ACHN (cell line): Measurements from ENCODE around the gene VENTX.
"Not testable (repeated sequence)": the region's sequence is repeated elsewhere in the genome, so short reads cannot be mapped to it uniquely, and the experiment has no call there.

ENCODE experiments used
- DNase-seq: peaks from one replicate; pipeline ENCODE4 v3.0.0-alpha.2; 2015
- in situ Hi-C: cut with HindIII; loops from 2 replicates; pipeline ENCODE4 v1.10.0; 2017; ENCODE audit warnings: low sequenced_read_pairs, low pct_ligation_motif_present, low pct_unique_long_range_greater_than_20kb

VENTX gene

DNA sequence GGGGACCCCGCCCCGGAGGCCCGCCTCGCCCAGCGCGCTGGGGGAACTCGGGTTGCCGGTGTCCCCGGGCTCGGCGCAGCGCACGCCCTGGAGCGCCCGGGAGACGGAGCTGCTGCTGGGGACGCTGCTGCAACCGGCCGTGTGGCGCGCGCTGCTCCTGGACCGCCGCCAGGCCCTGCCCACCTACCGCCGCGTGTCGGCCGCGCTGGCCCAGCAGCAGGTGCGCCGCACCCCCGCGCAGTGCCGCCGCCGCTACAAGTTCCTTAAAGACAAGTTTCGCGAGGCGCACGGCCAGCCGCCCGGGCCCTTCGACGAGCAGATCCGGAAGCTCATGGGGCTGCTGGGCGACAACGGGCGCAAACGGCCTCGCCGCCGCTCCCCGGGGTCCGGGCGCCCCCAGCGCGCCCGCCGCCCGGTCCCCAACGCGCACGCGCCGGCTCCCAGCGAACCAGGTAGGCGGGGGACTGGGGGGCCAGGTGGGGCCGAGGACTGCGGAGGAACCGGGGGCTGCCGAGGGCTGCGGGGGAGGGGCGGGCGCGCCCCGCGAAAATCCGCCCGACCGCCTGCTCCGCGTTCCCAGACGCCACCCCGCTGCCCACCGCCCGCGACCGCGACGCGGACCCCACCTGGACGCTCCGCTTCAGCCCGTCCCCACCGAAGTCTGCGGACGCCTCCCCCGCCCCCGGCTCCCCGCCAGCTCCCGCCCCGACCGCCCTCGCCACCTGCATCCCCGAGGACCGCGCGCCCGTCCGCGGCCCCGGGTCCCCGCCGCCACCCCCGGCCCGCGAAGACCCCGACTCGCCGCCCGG, 7.1 kb upstream of the VENTX start:
- in situ Hi-C loops: no loop called here
- DNase-seq: no peak

DNA sequence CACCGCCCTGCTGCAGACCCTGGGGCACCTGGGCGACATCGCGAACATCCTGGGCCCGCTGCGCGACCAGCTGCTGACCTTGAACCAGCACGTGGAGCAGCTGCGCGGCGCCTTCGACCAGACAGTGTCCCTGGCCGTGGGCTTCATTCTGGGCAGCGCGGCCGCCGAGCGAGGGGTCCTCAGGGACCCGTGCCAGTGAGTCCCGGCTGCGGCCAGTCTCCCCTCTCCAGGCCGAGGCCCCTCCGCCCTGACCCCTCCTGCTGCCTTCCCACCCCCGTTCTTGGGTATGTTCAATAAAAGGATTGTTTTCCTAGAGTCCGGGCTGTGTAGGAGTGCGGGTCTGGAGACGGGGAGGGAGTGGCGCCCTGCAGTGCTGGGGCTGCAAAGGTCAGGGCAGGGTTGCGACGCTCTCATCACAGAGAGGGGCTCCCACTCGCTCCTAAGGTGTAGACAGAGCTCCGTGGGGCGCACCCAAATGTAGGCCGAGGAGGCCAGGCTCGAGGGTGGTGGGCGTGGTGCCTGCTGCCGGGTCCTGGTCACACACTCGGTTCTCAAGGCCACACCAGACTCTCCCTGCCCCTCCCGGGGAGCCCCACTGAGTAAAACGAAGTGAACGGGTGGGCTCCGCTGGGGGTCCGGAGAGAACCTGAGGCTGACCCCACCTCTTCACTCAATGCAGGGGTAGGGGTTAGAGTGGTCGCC, 6.3 kb upstream of the VENTX start:
- in situ Hi-C loops: no loop called here
- DNase-seq: no peak

DNA sequence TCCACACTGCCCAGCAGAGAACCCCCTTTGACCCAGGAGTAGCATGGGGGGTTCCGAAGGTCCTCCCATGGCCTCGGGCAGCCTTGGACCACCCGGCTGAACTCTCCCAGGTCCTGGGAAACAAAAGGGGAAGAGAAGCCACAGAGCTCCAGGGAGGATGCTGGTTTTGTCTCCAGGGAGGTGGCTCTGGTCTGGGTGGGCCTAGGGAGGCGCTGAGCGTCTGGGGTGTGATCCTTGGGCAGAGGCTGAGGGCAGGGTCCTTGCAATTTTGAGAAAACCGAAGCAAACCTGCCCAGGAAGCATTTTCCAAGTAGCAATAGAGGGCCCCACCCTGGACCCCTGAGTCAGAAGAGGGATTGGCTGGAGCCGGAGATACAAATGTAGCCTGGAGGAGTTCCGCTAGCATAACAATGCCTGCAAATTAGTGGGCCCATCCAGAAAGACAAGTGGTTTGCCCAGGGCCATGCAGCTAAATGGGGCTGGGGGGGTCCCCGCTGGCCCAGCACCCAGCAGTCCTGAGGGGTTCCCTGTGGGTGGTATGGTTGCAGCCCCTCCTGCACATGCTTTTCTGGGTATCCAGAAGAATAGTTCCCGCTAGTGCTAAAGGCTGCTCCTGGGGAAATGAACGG, 5.6 kb upstream of the VENTX start:
- no peak for DNase-seq
- in situ Hi-C loops: no loop called here

DNA sequence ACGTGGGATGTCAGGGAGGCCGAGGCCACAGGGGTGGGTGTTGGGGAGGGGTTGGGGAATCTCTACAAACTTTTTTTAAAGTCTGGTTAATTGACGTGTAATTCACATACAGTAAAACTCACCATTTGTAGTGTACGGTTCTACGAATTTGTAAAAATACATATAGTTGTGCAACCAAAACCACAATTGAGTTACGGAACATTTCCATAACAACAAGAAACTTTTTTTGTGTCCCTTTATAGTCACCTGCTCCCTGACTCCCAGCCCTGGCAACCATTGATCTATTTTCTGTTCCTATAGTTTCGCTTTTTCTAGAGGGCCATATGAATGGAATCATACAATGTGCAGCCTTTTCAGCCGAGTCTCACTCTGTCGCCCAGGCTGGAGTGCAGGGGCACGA, 2.9 kb upstream of the VENTX start:
- DNase-seq, in situ Hi-C loops: not testable (repeated sequence)

DNA sequence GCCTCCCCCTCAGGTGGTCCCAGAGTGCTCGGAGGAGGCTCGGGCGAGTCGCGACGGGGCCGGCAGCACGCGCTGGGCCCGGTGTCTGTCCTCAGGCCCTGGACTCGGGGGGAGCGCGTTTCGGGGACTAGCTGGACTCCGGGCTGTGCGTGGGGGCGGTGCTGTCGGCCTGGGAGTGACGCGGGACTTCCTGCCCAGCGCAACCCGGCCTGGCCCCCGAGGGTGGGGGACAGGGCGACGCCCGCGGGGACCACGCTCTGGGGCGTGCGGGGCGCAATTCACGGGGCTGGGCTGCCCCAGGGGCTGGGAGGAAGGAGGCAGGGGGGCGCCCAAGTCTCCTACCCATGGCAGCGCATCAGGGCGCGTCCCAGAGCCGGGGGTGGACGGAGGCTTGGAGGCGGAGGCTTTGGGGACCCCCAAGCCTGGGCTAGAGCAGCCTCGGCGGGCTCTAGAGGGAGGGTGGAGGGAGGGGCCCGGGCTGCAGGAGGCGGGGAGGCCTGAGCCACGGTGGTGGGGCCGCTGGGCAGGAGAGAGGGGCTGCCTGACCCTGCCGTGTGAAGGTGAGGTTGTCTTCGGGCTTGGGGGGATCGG, 2.3 kb upstream of the VENTX start:
- in situ Hi-C loops: no loop called here
- DNase-seq: no peak

DNA sequence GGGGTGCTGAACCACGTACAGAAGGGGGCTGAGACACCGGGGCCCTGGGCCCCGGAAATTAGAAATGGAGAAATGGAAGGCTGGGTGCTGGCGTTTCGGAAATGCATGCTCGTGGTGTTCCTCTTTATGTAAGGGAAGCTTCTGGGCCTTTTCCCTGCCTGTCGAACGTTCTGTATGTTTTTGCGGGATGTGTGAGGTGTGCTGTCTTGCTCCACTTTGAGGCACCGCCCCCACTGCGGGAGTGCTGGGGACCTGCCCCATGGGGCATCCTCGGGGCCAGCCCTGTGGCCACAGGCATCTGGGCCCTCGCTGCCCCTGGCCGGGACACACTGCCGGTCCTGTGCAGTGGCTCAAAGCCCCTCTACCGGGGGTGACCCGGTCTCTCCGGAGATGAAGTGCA, 1.7 kb upstream of the VENTX start:
- no peak for DNase-seq
- in situ Hi-C loops: no loop called here

DNA sequence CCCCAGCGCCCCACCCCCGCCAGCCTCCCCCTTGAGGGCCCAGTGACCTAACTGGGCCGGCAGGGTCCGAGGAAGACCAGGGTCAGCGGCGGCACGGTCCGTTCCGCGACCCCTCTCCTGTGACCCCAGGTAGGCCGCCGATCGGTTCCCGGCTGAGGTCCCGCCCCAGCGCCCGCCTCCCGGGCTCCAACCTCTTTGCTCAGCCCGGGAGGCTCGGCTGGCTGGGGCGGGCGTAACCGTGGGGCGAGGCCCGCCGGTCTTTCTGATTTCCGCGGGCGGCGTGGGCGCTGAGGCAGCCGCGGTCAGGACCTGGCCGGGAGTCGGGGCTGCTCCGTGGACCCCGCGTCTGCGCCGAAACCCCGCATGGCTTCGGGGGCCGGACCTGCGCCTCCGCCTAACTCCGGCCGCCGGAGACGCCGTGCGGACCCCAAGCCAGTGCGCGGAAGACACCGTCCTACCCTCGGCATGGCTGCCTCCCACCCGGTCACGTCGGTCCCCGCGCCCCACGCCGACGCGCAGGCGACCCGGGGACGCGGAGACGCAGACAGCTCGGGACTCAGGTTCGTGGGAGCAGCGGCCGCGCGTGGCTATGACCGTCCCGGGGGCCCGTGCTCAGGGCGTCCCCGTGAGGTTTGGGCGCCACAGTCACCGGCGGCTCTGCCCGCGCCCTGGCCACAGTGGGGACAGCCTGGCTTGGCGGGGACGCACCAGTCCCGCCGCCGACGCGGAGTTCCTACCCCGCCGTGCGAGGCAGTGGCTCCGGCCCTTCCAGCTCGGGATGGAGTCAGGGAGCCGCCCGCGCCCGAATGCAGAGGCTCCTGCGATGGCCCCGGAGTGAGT, 1.0 kb upstream of the VENTX start:
- DNase-seq: no peak
- in situ Hi-C loops: no loop called here

DNA sequence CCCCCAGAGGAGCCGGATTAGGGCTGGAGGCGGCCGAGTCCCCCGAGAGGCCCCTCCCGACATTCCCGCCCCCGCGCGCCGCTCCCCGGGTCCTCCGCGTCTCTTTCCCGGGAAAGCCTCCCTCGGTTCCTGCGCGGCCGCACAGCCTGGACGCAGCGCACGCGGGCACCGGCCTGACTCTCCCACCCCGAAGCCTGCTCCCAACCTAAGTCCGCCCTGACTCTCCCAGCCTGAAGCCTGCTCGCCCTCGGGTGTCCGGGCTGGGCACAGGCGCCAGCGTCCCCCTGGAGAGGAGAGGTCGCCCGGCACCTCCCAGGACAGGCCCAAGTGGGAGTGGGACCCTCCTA, 441 bp upstream of the VENTX start:
- no peak for DNase-seq
- in situ Hi-C loops: no loop called here

DNA sequence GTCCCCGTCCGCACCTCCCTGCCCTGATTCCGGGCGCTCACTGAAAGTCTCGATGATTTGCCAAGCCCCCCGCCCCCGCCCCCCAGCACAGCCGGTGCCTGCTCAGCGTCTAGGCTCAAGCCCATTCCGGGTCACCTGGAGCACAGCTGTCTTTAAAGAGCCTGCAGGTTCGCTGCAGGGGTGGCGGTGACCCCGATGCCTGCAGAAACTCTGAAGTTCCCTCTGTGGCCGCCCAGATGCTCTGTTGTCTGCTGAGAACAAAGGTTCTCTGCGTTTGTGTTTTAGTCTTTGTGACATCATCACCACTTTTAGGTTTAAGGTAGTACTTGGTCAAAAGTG, 780 bp downstream of the VENTX start:
- in situ Hi-C loops: no loop called here

DNA sequence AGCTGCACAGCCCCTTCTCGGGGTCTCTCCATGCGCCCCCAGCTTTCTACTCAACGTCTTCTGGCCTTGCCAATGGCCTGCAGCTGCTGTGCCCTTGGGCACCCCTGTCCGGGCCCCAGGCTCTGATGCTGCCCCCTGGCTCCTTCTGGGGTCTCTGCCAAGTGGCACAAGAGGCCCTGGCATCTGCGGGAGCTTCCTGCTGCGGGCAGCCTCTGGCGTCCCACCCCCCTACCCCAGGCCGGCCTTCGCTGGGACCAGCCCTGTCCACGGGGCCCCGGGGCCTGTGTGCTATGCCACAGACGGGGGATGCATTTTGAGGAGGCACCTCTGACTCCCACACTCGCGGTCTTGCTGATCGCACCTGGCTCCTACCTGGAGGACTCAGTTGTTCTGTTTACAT, 2.3 kb downstream of the VENTX start:
- in situ Hi-C loops: no loop called here
- no peak for DNase-seq

More for the DNA sequence above, 780 bp downstream of the VENTX start:
- no peak for DNase-seq

DNA sequence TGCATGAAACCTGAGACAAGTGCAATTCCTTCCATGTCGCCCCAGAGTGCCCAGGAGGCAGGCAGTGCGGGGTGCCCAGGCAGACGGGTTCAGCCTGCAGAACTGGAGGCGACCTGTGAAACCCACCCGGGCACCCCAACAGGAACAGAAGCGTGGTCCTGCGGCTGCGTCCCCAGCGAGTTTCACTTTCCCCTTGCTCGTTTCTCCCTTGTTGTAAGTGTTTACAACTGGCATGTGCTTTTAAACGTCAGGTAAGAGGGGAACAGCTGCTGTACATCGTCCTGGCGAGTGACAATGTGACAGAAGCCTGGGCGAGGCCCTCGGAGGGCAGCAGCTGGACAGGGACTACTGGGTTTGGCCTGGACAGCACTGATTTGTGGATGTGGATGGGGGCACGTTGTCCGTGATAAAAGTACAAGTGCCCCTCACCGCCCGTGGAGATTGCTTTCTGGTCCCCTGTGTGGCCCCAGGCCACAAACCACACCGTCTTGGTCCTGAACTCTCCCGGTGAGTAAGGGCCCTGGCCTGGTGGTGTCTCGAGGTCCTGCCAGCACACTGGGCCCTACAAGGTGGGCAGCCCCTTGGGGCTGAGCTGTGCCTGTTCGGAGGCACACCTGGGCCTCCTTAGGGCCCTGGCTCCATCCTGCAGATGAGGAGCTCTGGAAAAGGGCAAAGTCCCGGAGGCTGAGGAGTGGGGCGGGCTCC, 4.0 kb downstream of the VENTX start:
- in situ Hi-C loops: no loop called here
- no peak for DNase-seq

DNA sequence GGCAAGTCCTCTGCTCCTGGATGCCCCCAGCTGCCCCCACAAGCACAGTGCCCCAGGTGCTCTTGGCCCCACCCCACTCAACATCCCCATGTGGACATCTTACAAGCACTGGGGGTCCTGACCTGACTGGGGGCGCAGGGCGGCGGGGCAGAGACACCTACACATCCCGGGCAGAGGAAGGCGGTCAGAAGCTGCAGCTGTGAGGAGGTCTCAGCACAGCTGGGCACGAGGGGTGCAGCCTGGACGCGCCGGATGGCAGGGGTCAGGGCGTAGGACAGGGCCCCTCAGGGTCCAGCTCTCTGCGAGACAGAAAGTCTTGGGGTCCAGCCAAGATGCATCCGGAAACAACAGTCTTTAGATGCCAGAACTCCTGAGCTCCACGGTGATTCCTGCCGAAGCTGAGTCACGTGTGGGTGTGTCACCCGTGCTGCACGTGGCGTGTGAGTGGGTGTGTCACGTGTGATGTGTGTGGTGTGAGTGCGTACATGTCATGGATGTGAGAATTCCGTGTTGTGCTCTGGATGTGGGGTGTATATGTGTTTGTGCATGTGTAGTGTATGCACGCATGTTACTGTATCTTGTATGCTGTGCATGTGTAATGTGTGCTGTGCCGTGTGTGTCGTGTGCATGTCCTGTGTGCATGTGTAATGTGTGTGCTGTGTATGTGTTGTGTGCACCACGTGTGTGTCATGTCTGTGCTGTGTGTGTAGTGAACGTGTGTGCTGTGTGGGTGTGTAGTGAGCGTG, 5.1 kb downstream of the VENTX start:
- DNase-seq: no peak
- in situ Hi-C loops: no loop called here

DNA sequence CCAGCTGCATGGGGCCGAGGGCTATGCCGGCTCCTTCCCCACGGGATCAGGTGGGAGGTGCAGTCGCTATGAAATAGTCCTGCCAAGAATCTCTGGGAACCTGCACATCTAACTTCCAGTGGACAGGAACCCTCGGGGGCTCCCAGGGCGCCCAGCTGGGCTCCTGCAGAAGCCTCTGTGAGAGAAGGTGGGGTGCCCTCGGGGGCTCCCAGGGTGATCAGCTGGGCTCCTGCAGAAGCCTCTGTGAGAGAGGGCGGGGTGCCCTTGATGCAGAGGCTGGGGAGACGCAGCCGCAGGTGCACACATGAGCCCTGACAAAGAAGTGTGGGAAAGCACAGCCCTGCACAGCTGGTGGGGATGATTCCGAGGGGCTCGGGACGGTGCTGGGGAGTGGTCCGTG, 5.9 kb downstream of the VENTX start:
- in situ Hi-C loops: no loop called here
- no peak for DNase-seq

DNA sequence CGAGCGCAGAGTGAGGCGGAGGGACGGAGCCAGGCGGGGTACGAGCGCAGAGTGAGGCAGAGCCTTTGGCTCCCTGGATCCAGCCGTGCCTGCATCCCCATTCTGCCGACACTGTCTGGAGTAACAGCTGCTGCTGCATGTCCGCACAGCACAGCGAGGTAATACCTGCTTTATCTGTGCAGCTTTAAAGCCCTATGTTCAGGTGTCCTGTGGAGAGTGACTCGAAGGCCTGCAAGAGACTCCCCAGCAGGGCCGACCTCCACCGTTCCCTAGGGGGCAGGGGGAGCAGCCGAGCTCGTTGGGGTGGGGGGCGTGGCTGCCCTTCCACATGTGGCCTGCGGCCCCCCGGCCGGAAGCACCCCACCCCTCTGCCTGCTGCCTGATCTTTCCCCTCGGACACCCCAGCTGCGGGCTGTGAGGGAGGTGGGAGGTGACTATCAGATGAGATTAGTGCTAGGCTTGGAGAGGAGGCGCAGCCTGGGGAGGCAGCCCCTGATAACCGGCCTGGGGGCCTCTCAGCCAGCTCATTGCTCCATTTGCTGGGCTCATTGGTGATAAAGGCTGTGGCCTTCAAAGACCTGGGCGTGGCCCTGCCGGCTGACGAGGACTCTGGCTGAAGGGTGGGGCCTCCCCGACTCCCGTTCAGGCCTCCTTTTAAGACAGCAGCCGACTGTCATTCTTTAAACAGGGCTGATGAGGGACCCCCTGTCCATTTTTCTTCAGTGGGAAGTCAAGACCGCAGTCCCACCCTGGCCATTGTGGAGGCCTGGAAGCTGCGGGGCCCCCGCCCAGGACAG, 8.0 kb downstream of the VENTX start:
- no peak for DNase-seq
- in situ Hi-C loops: no loop called here

DNA sequence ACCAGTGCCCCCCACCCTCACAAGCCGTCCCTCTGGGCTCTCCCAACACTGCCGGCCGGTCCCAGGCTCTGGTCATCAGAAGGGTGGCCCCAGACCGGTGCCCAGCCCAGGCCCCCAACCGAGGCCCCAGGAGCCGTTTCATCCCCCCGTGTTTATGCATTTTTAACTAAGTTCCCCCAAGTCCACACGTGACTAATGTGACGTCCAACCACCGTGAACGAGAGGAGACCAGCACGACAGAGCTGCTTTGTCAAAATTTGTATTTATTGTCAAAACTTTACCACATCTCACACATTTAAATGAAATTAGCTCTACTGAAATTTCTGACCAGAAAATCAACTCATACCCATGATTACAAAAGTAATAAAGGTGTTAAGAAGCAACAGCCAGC, 8.6 kb downstream of the VENTX start:
- in situ Hi-C loops: no loop called here
- no peak for DNase-seq

DNA sequence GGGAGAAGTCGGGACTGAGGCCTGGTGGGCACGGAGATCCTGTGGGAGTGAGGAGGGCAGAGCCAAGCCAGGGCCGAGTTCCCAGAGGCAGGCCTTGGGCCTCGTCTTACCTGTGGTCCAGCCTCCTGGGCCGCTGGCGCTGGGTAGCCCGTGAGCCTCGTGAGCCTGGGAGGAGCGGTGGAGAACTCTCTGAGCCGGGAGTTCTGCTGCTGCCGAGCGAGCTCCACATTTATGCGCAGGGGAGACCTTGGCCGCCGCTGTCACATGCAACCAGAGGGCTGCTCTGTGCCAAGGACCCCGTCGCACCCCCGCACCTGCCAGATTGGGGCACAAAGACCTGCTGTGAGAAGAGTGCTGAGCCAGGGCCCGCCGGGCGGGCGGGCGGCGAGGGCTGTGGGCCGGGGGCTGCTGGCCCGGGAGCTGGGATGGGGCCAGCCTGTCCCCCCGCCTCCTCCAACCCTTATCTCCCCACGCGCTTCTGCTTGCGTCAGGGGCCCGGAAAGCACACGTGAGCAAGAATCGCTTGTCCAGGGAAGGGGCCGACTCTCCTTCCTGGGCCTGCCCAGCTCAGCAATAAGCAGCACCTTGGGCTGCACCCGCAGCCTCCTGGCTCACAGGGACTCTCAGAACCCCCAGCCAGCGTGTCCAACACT, 10.2 kb downstream of the VENTX start:
- in situ Hi-C loops: no loop called here

More for the DNA sequence above, 10.2 kb downstream of the VENTX start:
- DNase-seq: no peak
